Central memory CD8-positive, alpha-beta T cell (primary cell): ENCODE data around the gene VARS2.
"Not testable (repeated sequence)": the region's sequence is repeated elsewhere in the genome, so short reads cannot be mapped to it uniquely, and the experiment has no call there.

Source experiments
- ATAC-seq: fragments of 150-1000 bp; cut with Tn5 transposase; replicated peaks from 2 replicates; pipeline ENCODE4 v1.10.0; 2022; ENCODE audit warnings: mild to moderate bottlenecking, moderate FRiP score, moderate number of reproducible peaks; ENCODE audit not compliant: poor library complexity, severe bottlenecking; ENCODE audit errors: extremely low read depth
- DNase-seq, 2 donors: peaks; one replicate each; pipeline ENCODE4 v3.0.0; 2021; ENCODE audit warnings: low spot score in 2 of 2
- H3K27ac Mint-ChIP-seq: one replicate; pipeline ENCODE4 v1.8.0; 2022; ENCODE audit warnings: low read depth, mild to moderate bottlenecking, moderate library complexity, mixed read lengths
- H3K27me3 Mint-ChIP-seq: one replicate; pipeline ENCODE4 v1.8.0; 2022; ENCODE audit warnings: mixed read lengths
- H3K36me3 Mint-ChIP-seq: one replicate; pipeline ENCODE4 v1.8.0; 2022; ENCODE audit warnings: mild to moderate bottlenecking, moderate library complexity, mixed read lengths; ENCODE audit not compliant: insufficient read depth
- H3K4me1 Mint-ChIP-seq: one replicate; pipeline ENCODE4 v1.8.0; 2022; ENCODE audit warnings: mixed read lengths
- H3K4me3 Mint-ChIP-seq: one replicate; pipeline ENCODE4 v1.8.0; 2022; ENCODE audit warnings: mild to moderate bottlenecking, moderate library complexity, mixed read lengths
- H3K9me3 Mint-ChIP-seq: one replicate; pipeline ENCODE4 v1.8.0; 2022; ENCODE audit warnings: mixed read lengths

The VARS2 gene

DNA sequence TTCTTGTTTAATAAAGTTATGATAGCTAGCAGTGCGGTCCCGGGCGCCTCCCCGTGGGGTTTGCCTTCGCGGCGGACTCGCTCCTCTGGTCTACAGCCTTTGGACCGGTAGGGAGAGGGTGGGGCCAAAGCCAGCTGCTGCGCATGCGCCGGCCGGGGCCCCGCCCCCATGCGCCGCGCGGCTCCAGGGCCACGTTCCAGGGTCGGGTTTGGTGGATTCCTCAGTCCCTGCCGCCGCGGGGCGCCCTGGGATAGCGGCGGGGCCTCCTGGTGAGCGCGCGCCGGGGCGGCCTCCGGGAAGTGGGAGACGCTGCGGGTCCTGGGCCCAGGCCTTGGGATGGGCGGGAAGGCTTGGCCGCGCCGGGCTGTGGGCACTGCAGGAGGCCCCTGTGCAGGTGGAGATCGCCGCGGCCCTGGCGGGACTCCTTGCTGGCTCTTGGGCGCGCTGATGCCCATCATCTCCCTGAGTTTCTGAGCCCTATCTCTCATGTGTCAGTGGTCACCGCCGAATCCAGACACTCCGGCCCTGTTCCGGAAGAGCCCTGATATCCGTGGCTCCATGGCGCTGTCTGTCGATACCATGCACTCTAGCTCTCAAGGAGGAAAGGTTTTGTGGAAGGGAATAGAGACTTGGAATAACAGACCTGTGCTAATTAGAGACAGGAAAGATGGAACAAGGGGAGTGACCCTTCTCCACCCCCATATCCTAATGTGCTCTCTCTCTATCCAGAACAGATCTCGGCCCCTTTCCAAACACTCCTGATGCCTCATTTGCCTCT lies at the start of gene VARS2:
Gene VARS2 (plus strand): TSS at position 163 of the 778 bp plus-strand sequence. CDS start 599 bp downstream, at position 762.
- H3K36me3 Mint-ChIP-seq, result peaks cover 22% of the 10 kb centered on the region
- ATAC-seq (peak; percentile 90), DNase-seq (peak; percentile 76 to 81)
- no peaks in the 10 kb centered on the region for H3K9me3 Mint-ChIP-seq
- peak within 1 kb of the TSS; percentile 88 for H3K4me3 Mint-ChIP-seq
- peaks cover 35% of the 10 kb centered on the region for H3K4me1 Mint-ChIP-seq
- H3K27ac Mint-ChIP-seq, result peak within 1 kb of the TSS; percentile 85
- H3K27me3 Mint-ChIP-seq, result no peaks in the 10 kb centered on the region

- Mint-ChIP-seq H3K27me3 (no peaks in the 10 kb centered on the region), H3K9me3 (no peaks in the 10 kb centered on the region), H3K4me1 (no peaks in the 10 kb centered on the region), H3K27ac (no peak overlapping the region), H3K4me3 (no peak overlapping the region), H3K36me3 (peaks cover 2% of the 10 kb centered on the region)
- no peak for DNase-seq
- ATAC-seq, result no peak
Observed at GRCh38 chr6:30864325-30864724, 49.7 kb upstream of the VARS2 start.

GRCh38 chr6:30869241-30869749 lies 44.7 kb upstream of the VARS2 start:
- Mint-ChIP-seq H3K27me3 (peaks cover 12% of the 10 kb centered on the region), H3K9me3 (peaks cover 11% of the 10 kb centered on the region)
- not testable (repeated sequence) for H3K4me3 Mint-ChIP-seq, ATAC-seq, H3K27ac Mint-ChIP-seq, H3K36me3 Mint-ChIP-seq, DNase-seq, H3K4me1 Mint-ChIP-seq

DNA sequence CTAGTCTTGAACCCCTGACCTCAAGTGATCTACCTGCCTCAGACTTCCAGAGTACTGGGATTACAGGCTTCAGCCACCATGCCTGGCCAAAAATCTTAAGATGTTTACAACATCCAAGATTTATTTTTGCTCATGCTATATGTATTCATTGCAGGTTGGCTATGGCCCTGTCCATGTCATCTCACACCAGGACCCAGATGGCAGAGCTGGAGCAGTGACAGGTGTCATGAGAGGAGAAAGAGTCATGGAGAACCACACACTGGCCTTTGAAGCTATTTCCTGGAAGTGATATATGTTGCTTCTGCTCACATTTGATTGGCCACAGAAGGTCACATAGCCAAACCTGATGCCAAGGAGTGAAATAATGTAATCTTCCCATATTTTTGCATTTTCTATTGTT lies 43.5 kb upstream of the VARS2 start:
- DNase-seq (no peak), ATAC-seq (no peak)
- Mint-ChIP-seq H3K4me3 (no peak overlapping the region), H3K9me3 (peaks cover 11% of the 10 kb centered on the region), H3K36me3 (peaks cover 3% of the 10 kb centered on the region), H3K27ac (no peak overlapping the region), H3K27me3 (peaks cover 12% of the 10 kb centered on the region), H3K4me1 (no peaks in the 10 kb centered on the region)

GRCh38 chr6:30871592-30872183 lies 42.4 kb upstream of the VARS2 start:
- no peaks in the 10 kb centered on the region for H3K4me1 Mint-ChIP-seq
- peaks cover 11% of the 10 kb centered on the region for H3K9me3 Mint-ChIP-seq
- ATAC-seq, result no peak
- H3K27me3 Mint-ChIP-seq, result peaks cover 12% of the 10 kb centered on the region
- no peak overlapping the region for H3K27ac Mint-ChIP-seq
- no peak for DNase-seq
- no peak overlapping the region for H3K4me3 Mint-ChIP-seq
- H3K36me3 Mint-ChIP-seq, result peaks cover 3% of the 10 kb centered on the region

GRCh38 chr6:30873137-30873640 lies 40.8 kb upstream of the VARS2 start:
- DNase-seq (no peak), ATAC-seq (no peak)
- Mint-ChIP-seq H3K27ac (no peak overlapping the region), H3K4me1 (peaks cover 9% of the 10 kb centered on the region), H3K4me3 (no peak overlapping the region), H3K36me3 (peaks cover 3% of the 10 kb centered on the region), H3K27me3 (peaks cover 12% of the 10 kb centered on the region), H3K9me3 (peaks cover 11% of the 10 kb centered on the region)

DNA sequence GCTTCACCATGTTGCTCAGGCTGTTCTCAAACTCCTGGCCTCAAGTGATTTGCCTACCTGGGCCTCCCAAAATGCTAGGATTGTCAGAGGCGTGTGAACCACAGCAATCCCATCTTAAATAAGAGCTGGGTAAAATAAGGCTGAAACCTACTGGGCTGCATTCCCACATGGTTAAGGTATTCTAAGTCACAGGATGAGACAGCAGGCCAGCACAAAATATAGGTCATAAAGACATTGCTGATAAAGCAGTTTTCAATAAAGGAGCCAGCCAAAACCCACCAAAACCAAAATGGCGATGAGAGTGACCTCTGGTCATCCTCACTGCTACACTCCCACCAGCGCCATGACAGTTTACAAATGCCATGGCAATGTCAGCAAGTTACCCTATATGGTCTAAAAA lies 40.2 kb upstream of the VARS2 start:
- not testable (repeated sequence) for ATAC-seq

GRCh38 chr6:30875244-30876038 lies 38.6 kb upstream of the VARS2 start:
- peaks cover 12% of the 10 kb centered on the region for H3K27me3 Mint-ChIP-seq
- DNase-seq, result no peak
- ATAC-seq, result no peak

More for the DNA sequence above, 40.2 kb upstream of the VARS2 start:
- not testable (repeated sequence) for DNase-seq, H3K4me3 Mint-ChIP-seq, H3K27ac Mint-ChIP-seq, H3K4me1 Mint-ChIP-seq, H3K36me3 Mint-ChIP-seq
- peaks cover 11% of the 10 kb centered on the region for H3K9me3 Mint-ChIP-seq
- H3K27me3 Mint-ChIP-seq, result peaks cover 12% of the 10 kb centered on the region

GRCh38 chr6:30876039-30876730 lies 37.9 kb upstream of the VARS2 start:
- Mint-ChIP-seq H3K27ac (no peak overlapping the region), H3K27me3 (peaks cover 12% of the 10 kb centered on the region)

More at GRCh38 chr6:30875244-30876038, 38.6 kb upstream of the VARS2 start:
- Mint-ChIP-seq H3K27ac (no peak overlapping the region), H3K4me3 (no peak overlapping the region), H3K36me3 (peaks cover 3% of the 10 kb centered on the region), H3K4me1 (peaks cover 9% of the 10 kb centered on the region), H3K9me3 (peaks cover 7% of the 10 kb centered on the region)

GRCh38 chr6:30877419-30878262 lies 36.4 kb upstream of the VARS2 start:
- H3K9me3 Mint-ChIP-seq, result no peaks in the 10 kb centered on the region
- peak; percentile 37 to 59 for DNase-seq

More at GRCh38 chr6:30876039-30876730, 37.9 kb upstream of the VARS2 start:
- H3K4me1 Mint-ChIP-seq, result peaks cover 9% of the 10 kb centered on the region
- no peak for ATAC-seq
- no peak for DNase-seq
- peaks cover 7% of the 10 kb centered on the region for H3K9me3 Mint-ChIP-seq
- no peak overlapping the region for H3K4me3 Mint-ChIP-seq
- H3K36me3 Mint-ChIP-seq, result peaks cover 3% of the 10 kb centered on the region

DNA sequence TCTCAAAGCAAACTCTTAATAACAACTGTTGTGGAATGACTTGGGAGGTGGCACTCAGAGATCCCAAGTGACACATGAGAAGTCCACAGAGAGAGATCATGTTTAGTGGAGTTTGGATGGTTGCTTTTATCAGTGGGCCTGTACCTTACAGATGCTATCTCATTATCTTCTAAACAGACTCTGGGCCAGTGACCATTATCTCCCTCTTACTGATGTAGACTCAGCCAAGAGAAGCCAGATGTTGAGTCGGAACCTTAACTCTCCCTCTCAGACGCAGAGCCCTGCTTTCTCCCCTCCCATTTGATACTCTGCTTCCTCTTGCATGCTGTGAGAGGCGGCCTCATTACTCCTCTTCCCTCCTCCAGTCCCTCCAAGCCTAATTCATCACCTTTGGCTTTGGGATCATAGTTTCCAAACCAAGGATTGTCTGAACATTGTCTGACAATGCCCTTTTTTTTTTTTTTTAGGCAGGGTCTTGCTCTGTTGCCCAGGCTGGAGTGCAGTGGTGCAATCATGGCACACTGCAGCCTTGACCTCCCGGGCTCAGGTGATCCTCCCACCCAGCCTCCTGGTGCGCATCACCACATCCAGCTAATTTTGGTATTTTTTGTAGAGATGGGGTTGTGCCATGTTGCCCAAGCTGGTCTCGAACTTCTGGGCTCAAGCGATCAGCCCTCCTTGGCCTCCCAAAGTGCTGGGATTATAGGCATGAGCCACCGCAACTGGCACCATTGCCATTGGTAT lies 34.2 kb upstream of the VARS2 start:
- Mint-ChIP-seq H3K27ac (no peak overlapping the region), H3K9me3 (no peaks in the 10 kb centered on the region), H3K4me3 (no peak overlapping the region), H3K27me3 (no peaks in the 10 kb centered on the region), H3K36me3 (peaks cover 1% of the 10 kb centered on the region), H3K4me1 (peaks cover 21% of the 10 kb centered on the region)
- ATAC-seq, result no peak
- no peak for DNase-seq

More at GRCh38 chr6:30877419-30878262, 36.4 kb upstream of the VARS2 start:
- peak overlapping the region; percentile 61 for H3K4me3 Mint-ChIP-seq
- H3K4me1 Mint-ChIP-seq, result peaks cover 9% of the 10 kb centered on the region
- no peaks in the 10 kb centered on the region for H3K27me3 Mint-ChIP-seq
- H3K27ac Mint-ChIP-seq, result no peak overlapping the region
- peak; percentile 68 for ATAC-seq
- peaks cover 3% of the 10 kb centered on the region for H3K36me3 Mint-ChIP-seq
